ENCODE data around the gene ARHGEF39.

DNA sequence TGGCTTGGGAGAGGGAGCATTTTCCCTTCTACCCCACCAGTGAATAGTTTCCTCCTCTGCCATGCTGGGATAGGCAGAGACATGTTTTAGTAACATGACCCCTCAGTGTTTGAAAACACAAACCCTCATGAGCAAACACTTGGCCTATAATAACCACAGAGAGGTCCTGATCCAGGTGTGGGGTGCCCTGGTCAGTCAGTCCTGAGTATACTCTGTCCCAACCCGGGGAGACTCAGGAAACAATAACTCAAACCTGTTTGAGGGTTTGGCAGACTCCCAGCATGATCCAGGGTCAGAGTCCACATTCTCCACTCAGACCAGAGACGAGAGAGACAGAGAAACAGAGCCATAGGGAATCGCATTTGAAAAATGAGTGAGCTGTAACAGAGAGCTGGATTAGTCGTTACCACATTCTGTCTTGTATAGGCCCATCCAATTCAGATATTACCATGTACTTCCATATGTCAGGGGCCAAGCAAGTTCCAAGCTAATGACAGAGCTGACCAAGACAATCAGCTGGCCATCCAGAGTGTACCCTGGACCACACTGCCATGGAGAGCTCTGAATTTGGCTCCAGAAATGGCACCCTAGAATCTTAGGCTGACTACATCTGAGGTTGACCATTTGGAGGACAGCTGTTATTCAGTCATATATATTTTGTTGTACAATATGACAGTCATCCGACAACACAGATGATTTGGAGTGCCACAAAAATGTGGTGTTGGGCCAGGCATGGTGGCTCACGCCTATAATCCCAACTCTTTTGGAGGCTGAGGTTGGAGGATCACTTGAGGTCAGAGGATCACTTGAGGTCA lies 4.5 kb upstream of the ARHGEF39 start:
- TF ChIP-seq, protein P1, sequence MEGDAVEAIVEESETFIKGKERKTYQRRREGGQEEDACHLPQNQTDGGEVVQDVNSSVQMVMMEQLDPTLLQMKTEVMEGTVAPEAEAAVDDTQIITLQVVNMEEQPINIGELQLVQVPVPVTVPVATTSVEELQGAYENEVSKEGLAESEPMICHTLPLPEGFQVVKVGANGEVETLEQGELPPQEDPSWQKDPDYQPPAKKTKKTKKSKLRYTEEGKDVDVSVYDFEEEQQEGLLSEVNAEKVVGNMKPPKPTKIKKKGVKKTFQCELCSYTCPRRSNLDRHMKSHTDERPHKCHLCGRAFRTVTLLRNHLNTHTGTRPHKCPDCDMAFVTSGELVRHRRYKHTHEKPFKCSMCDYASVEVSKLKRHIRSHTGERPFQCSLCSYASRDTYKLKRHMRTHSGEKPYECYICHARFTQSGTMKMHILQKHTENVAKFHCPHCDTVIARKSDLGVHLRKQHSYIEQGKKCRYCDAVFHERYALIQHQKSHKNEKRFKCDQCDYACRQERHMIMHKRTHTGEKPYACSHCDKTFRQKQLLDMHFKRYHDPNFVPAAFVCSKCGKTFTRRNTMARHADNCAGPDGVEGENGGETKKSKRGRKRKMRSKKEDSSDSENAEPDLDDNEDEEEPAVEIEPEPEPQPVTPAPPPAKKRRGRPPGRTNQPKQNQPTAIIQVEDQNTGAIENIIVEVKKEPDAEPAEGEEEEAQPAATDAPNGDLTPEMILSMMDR (IDR thresholded peaks at IDR 0.05; ENCODE audit: poor library complexity) = no peak
- TF ChIP-seq EZH2 (IDR thresholded peaks at IDR 0.05; ENCODE audit: borderline replicate concordance) = no peak

Data from hepatocyte (in vitro differentiated cells).